Testis (tissue), 3 donors: ENCODE data around the gene PKP2. TPM values are rescaled to one million over a fixed set of nuclear protein-coding genes. Genes with fewer than 3 reads are reported as not detected.

Experiments used
- DNase-seq: peaks from one replicate; pipeline ENCODE4 v3.0.0-alpha.2; 2019
- H3K27ac ChIP-seq, 2 donors: fragments of 200-600 bp; sonication (generic); one replicate each; pipeline ENCODE4 v1.5.1; 2019
- H3K27me3 ChIP-seq: fragments of 200-600 bp; sonication (generic); one replicate; pipeline ENCODE4 v1.5.1; 2019
- H3K36me3 ChIP-seq: fragments of 200-600 bp; sonication (generic); one replicate; pipeline ENCODE4 v1.5.1; 2017; ENCODE audit warnings: low read depth; ENCODE audit errors: missing control alignments
- H3K4me1 ChIP-seq: fragments of 200-600 bp; sonication (generic); one replicate; pipeline ENCODE4 v1.5.1; 2019
- H3K4me3 ChIP-seq, 2 donors: fragments of 200-600 bp; sonication (generic); one replicate each; pipeline ENCODE4 v1.5.1; 2017 to 2019
- H3K9me3 ChIP-seq: fragments of 200-600 bp; sonication (generic); one replicate; pipeline ENCODE4 v1.5.1; 2017
- POLR2A ChIP-seq: fragments of 450-650 bp; IDR thresholded peaks from one replicate; pipeline ENCODE4 v1.6.1; 2017; ENCODE audit warnings: antibody characterized with exemption, mild to moderate bottlenecking, moderate library complexity
- WGBS, 2 donors: methylation state at CpG; one replicate each; pipeline ENCODE4 v1.1.5; 2018; 5-methylcytosine and 5-hydroxymethylcytosine counted together
- intact Hi-C: fragments of 100-400 bp; cut with DNase I; formaldehyde crosslinking; loops from one replicate; pipeline ENCODE4 v1.15.1; 2023; ENCODE audit warnings: low total_unique reads
- polyA plus RNA-seq: library from polyadenylated mRNA; stranded (reverse); fragments of 350-450 nt; fragmentation: Illumina TruSeq; extraction: RNeasy Lipid Tissue Mini Kit (QIAGEN cat#74804); gene quantifications from one replicate; pipeline ENCODE4 v1.2.3, GENCODE V29; 2014; ENCODE audit warnings: low read depth, low replicate concordance; ENCODE audit not compliant: insufficient read depth
- total RNA-seq, 2 donors: library from RNA; depleted of rRNA; stranded (reverse); fragments of >200 nt; gene quantifications; one replicate each; pipeline ENCODE4 v1.2.3, GENCODE V29; 2016
- TF ChIP-seq, protein P1 (sequence below), 3 experiments: fragments of 450-650 bp in 2 of 3; fragments of 200-600 bp in 1 of 3; sonication (generic) in 1 of 3; IDR thresholded peaks; one replicate each; pipeline ENCODE4 v1.5.1; 2016 to 2019; ENCODE audit warnings: antibody characterized with exemption in 3 of 3, mild to moderate bottlenecking in 2 of 3, moderate library complexity in 1 of 3

The PKP2 gene
- total and polyA plus RNA-seq, 3 donors from 2014 or later: 14.8 to 22.3 (median 18.9) TPM

DNA sequence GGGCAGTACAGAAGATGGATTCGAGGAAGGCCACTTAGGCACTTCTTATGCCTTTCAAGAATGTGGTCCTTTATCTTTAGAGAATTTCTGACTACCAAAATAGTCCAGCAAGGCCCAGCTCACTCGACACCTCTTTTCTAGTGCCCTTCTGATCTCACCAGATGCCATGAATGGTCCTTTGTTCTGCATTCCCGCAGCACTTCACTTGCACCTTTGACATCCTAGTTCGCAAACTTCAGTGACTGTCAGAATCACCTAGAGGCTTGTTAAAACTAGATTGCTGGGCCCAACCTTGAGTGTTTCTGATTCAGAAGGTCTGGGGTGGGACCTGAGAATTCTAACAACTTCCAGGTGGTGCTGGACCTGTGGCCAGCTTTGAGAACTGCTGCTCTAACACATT is 56.7 kb downstream of the PKP2 start:
- no peak for TF ChIP-seq POLR2A
- TF ChIP-seq, protein P1, sequence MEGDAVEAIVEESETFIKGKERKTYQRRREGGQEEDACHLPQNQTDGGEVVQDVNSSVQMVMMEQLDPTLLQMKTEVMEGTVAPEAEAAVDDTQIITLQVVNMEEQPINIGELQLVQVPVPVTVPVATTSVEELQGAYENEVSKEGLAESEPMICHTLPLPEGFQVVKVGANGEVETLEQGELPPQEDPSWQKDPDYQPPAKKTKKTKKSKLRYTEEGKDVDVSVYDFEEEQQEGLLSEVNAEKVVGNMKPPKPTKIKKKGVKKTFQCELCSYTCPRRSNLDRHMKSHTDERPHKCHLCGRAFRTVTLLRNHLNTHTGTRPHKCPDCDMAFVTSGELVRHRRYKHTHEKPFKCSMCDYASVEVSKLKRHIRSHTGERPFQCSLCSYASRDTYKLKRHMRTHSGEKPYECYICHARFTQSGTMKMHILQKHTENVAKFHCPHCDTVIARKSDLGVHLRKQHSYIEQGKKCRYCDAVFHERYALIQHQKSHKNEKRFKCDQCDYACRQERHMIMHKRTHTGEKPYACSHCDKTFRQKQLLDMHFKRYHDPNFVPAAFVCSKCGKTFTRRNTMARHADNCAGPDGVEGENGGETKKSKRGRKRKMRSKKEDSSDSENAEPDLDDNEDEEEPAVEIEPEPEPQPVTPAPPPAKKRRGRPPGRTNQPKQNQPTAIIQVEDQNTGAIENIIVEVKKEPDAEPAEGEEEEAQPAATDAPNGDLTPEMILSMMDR (IDR thresholded peaks at IDR 0.05): no peak
- Histone ChIP-seq H3K4me3 (no peak overlapping the region), H3K27me3 (no peaks in the 10 kb centered on the region), H3K36me3 (no peaks in the 10 kb centered on the region), H3K4me1 (no peaks in the 10 kb centered on the region), H3K27ac (no peak overlapping the region), H3K9me3 (no peaks in the 10 kb centered on the region)
- 79 to 81% methylated on average over 4 of the region's 4 CpGs for WGBS, 2 donors
- intact Hi-C loops: no loop called here
- DNase-seq: no peak

DNA sequence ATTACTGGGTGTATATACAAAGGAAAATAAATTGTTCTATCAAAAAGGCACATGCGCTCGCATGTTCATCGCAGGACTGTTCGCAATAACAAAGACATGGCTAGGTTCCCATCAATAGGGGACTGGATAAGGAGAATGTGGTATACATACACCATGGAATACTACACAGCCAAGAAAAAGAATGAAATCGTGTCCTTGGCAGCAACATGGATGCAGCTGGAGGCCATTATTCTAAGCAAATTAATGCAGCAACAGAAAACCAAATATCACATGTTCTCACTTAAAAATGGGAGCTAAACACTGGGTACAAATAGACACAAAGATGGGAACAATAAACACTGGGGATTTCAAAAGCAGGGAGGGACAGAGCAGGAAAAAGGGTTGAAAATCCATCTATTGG is 58.6 kb downstream of the PKP2 start:
- no peak for DNase-seq
- TF ChIP-seq, protein P1 (IDR thresholded peaks at IDR 0.05): no peak
- TF ChIP-seq POLR2A: no peak
- Histone ChIP-seq H3K36me3 (no peaks in the 10 kb centered on the region), H3K9me3 (no peaks in the 10 kb centered on the region), H3K27ac (no peak overlapping the region), H3K4me1 (no peaks in the 10 kb centered on the region), H3K27me3 (no peaks in the 10 kb centered on the region), H3K4me3 (no peak overlapping the region)
- WGBS, 2 donors: 92 to 98% methylated on average over 5 of the region's 5 CpGs
- intact Hi-C loops: no loop called here

DNA sequence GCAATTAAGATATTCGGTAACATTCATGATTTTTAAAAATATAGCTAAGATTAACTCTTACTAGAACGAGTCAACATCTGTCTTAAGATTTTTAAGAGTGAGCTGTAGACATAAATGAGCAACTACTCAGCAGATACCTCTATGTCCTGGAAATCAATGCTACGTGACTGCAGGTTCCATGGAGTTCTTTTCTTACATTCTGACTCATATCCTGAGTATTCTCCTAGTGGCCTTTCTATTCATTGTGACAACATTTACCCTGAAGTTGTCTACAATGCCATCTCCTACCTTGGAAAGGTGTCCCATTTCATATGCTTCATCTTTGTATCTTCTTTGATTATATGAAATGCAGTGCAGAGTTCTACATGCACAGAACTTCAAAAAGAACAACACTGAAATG is 59.9 kb downstream of the PKP2 start:
- TF ChIP-seq POLR2A: no peak
- TF ChIP-seq, protein P1 (IDR thresholded peaks at IDR 0.05): no peak
- Histone ChIP-seq H3K36me3 (no peaks in the 10 kb centered on the region), H3K4me1 (no peaks in the 10 kb centered on the region), H3K27me3 (no peaks in the 10 kb centered on the region), H3K4me3 (no peak overlapping the region), H3K27ac (no peak overlapping the region), H3K9me3 (no peaks in the 10 kb centered on the region)
- no peak for DNase-seq
- WGBS, 2 donors: 87 to 96% methylated on average over 3 of the region's 3 CpGs
- intact Hi-C loops: no loop called here

DNA sequence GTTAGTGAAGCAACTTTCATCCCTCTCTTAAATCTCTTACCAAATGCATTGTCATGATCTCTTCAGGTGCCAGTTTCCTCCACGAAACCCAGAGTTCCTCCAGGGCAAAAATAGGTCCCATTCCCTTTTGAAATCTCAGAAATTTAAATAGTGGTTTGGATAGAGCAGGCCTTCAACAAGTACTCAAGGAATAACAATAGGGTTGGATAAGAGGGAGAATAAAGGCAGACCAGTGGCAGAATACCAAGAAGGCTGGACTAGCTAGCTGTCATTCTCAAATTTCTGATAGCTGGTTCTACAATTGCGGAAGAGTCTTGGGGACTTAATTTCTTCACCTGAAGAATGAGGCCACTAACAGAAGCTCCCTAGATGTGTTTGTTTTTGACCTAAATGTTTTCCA is 62.5 kb downstream of the PKP2 start:
- no peak overlapping the region for H3K4me3 ChIP-seq
- no peak for TF ChIP-seq POLR2A
- TF ChIP-seq, protein P1 (IDR thresholded peaks at IDR 0.05): no peak
- H3K27ac ChIP-seq: no peak overlapping the region
- intact Hi-C loops: no loop called here
- no peak for DNase-seq
- WGBS, 2 donors: 91 to 100% methylated on average over 2 of the region's 2 CpGs
- no peaks in the 10 kb centered on the region for H3K36me3 ChIP-seq
- no peaks in the 10 kb centered on the region for H3K4me1 ChIP-seq
- H3K27me3 ChIP-seq: no peaks in the 10 kb centered on the region
- H3K9me3 ChIP-seq: no peaks in the 10 kb centered on the region

DNA sequence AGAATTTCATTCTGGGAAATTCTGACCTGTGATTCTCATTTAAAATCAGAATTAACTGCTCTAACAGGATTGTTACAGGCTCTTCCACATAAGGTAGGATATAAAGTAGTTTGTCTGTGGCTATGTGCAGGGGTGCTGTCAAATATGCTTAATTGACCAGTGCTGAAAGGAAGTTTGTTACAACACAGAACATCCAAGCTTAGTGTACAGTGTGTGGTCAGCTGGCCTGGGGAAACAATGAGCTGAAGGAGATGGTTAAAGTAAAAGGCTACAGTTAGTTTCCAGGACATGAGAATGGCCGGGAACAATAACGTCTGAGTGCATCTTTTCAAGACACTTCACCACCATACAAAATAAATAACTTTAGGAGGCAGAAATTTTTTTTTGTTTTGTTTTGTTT is 68.0 kb downstream of the PKP2 start:
- H3K27ac ChIP-seq: no peak overlapping the region
- H3K4me3 ChIP-seq: no peak overlapping the region
- H3K4me1 ChIP-seq: no peaks in the 10 kb centered on the region
- intact Hi-C loops: no loop called here
- no peaks in the 10 kb centered on the region for H3K9me3 ChIP-seq
- WGBS, 2 donors: 69 to 79% methylated on average over 2 of the region's 2 CpGs
- H3K36me3 ChIP-seq: no peaks in the 10 kb centered on the region
- no peak for DNase-seq
- no peak for TF ChIP-seq POLR2A
- TF ChIP-seq, protein P1 (IDR thresholded peaks at IDR 0.05): no peak
- H3K27me3 ChIP-seq: no peaks in the 10 kb centered on the region
